GM19395 (cell line): ENCODE data around the gene TRDN.
"Not testable (repeated sequence)": the region's sequence is repeated elsewhere in the genome, so short reads cannot be mapped to it uniquely, and the experiment has no call there.

ENCODE experiments used
- ATAC-seq: cut with Tn5 transposase; IDR thresholded peaks from one replicate; pipeline ENCODE4 v1.9.1; 2021; ENCODE audit warnings: mild to moderate bottlenecking, moderate library complexity; ENCODE audit not compliant: unreplicated experiment

Gene TRDN

GRCh38 chr6:123314459-123314858 lies 322.3 kb downstream of the TRDN start:
- not testable (repeated sequence) for ATAC-seq

- ATAC-seq, result no peak
These were observed 327.6 kb downstream of the TRDN start for GRCh38 chr6:123309130-123309529.

GRCh38 chr6:123306334-123306733 lies 330.4 kb downstream of the TRDN start:
- ATAC-seq, result no peak

- ATAC-seq, result no peak
These were observed 341.1 kb downstream of the TRDN start for GRCh38 chr6:123295672-123296071.

DNA sequence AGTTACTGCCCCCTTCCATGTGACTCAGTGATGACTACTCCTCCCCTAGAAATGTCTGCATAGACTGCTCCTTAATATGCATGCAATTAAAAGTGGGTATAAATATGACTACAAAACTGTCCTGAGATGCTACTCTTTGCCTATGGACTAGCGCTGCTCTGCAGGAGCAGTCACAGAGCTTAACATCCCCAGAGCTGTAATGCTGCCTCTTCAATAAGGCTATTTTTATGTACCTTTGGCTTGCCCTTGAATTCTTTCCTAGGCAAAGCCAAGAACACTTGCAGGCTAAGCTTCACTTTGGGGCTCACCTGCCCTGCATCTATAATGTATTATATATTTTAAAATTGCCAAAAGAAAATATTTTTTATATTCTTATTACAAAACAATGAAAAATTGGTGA lies 341.6 kb downstream of the TRDN start:
- no peak for ATAC-seq

DNA sequence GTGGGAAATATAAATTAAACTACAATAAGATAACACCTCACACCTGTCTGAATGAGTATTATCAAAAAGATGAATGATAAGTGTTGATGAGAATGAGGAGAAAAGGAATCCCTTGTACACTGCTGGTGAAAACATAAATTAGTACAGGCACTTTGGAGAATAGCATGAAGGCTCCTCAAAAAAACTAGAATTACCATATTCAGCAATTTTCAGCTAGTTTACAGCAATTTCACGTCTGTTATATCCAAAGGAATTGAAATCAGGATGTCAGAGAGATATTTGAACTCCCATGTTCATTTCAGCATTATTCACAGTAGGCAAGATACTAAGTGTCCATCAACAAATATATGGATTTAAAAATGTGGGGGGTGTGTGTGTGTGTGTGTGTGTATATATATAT lies 348.1 kb downstream of the TRDN start:
- no peak for ATAC-seq

DNA sequence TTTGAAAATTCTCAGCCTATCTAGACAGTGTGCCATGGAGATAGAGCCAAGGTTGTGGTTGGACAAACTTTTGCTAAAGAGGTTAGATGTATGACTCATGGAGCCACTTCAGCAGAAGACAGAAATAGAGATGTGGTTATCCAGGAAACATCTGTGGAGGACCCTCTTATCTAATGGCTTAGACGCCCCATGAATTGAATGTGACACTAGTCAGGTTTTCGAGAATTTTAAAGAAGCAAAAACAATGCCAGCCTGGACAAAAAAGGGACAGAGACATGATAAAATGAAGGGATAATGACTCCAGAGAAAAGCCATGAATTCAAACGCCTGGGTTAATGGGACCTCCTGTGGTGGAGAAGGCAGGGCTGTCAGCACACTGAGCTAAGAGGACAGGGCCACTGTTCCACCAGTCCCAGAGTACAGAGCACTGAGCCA lies 360.2 kb downstream of the TRDN start:
- no peak for ATAC-seq

GRCh38 chr6:123263981-123264380 lies 372.8 kb downstream of the TRDN start:
- no peak for ATAC-seq

DNA sequence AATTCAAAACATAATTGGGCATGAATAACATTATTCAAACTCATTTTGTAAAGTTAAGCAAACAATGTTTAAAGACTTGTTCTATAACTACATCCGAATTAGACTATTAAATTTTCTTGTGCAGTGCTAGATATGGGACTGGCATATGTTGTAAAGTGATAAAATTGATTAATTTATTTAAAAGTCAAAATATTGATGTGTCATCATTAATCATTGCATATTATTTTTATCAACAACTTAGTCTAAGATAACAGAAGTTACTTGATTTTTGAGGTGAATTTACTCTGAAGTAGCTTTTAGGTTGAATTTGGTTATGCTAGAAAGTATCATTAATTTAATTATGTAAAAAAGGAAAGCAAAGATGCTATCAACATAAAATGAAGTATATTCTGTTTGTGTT lies 396.1 kb downstream of the TRDN start:
- ATAC-seq, result no peak

DNA sequence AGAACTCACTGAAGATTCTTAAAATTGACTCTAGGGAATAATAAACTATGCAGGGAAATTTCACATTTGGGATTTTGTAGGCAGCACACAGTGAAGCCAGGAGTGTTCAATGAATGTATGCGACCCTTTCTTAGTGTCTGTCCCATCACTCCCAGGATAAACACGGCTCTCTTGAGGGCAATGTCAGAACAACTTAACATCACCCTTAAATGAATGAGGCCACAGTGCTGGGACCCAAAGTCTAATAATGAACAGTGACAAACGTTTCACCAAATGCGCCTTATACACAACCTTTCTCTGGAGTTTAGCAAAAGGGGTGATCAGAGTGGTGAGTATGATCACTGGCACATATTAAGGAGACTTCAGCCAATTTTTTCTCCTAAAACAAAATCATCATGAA lies 403.4 kb downstream of the TRDN start:
- no peak for ATAC-seq

- not testable (repeated sequence) for ATAC-seq
These were observed 409.0 kb downstream of the TRDN start for GRCh38 chr6:123227789-123228188.

GRCh38 chr6:123226398-123226797 lies 410.4 kb downstream of the TRDN start:
- ATAC-seq, result no peak

GRCh38 chr6:123224077-123224476 lies 412.7 kb downstream of the TRDN start:
- no peak for ATAC-seq

DNA sequence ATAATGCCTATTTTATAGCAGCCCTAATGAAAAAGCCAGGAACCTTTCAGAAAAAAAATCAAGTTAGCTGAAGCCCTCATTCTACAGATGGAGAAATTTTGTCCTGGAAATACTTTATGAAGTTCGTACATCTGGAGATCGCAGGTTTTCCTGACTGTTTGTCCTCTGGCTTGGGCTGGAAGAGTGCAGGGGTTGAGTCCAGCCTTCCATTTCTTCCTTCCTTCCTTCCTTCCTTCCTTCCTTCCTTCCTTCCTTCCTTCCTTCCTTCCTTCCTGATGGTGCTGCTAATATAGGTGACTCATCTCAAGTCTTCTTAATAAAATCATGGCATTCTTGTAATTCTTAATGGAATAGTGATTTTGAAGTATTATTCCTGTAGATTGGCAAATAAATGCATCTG lies 413.3 kb downstream of the TRDN start:
- ATAC-seq, result no peak

DNA sequence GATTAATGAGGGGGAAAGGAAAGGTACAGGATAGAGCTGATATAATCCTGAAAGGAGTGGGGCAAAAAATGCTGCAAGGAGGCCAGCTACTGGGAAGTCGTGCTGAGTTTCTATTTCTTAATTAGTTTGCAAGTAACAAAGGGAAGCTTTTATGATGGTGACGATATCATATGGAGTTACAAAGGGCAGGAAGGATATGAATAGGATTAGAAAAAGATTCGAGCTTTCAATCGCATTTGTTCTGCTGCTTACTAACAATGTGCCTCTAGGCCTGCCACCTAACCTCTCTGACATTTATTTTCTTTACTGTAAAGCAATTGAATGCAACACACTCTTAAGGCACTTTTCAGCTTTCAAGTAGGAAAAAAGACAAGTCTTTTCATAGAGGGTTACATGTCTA lies 421.5 kb downstream of the TRDN start:
- no peak for ATAC-seq

- ATAC-seq, result no peak
These were observed 422.3 kb downstream of the TRDN start for GRCh38 chr6:123214433-123214832.

GRCh38 chr6:123213921-123214320 lies 422.8 kb downstream of the TRDN start:
- ATAC-seq, result no peak

GRCh38 chr6:123211777-123212545 lies 424.8 kb downstream of the TRDN start:
- no peak for ATAC-seq

- ATAC-seq, result no peak
These were observed 426.1 kb downstream of the TRDN start for GRCh38 chr6:123210645-123211044.

DNA sequence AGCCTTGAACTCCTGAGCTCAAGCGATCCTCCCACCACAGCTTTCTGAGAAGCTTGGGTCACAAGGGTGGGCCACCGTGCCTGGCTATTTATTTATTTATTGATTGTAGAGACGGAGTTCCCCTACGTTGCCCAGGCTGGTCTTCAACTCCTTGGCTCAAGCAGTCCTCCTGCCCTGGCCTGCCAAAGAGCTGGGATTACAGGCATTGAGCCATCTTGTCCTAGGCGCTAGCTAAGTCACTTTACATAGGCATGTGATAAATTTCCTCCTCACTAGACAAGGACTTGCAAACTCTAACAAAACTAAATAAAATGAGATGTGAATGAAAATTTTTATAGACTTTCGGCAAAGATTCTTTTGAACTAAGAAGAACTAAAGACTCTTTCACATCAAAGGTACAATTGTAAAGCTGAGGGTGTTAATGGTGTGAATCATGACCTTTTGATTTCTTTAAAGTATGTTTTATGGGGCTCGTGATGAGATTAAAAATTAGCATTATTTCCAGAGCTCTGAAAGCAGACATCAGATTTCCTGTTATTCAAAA lies 428.7 kb downstream of the TRDN start:
- no peak for ATAC-seq

- ATAC-seq, result no peak
These were observed 432.8 kb downstream of the TRDN start for GRCh38 chr6:123203928-123204327.

- no peak for ATAC-seq
These were observed 434.8 kb downstream of the TRDN start for GRCh38 chr6:123201869-123202372.

- ATAC-seq, result no peak
These were observed 443.5 kb downstream of the TRDN start for GRCh38 chr6:123193298-123193697.
